WERI-Rb-1 (cell line): ENCODE results near the gene SUSD1.
A peak's percentile ranks its signal among the peaks of the same experiment; 100 is the strongest.
"Not testable (repeated sequence)": the region's sequence is repeated elsewhere in the genome, so short reads cannot be mapped to it uniquely, and the experiment has no call there.

ENCODE experiments used
- DNase-seq: peaks from one replicate; pipeline ENCODE4 v3.0.0-alpha.2; 2020
- H3K27ac ChIP-seq: fragments of 250-450 bp; sonication (Bioruptor Pico); 2 replicates; pipeline ENCODE4 v1.5.1; 2020; ENCODE audit warnings: mild to moderate bottlenecking, moderate library complexity
- H3K27me3 ChIP-seq: fragments of 250-450 bp; sonication (Bioruptor Pico); 2 replicates; pipeline ENCODE4 v1.5.1; 2021; ENCODE audit warnings: mild to moderate bottlenecking, low read depth, moderate library complexity; ENCODE audit not compliant: insufficient read depth, severe bottlenecking
- H3K36me3 ChIP-seq: fragments of 250-450 bp; sonication (Bioruptor Pico); 2 replicates; pipeline ENCODE4 v1.5.1; 2020; ENCODE audit warnings: mild to moderate bottlenecking, moderate library complexity
- H3K4me3 ChIP-seq: 2 replicates; pipeline ENCODE4 v1.5.1; 2011; ENCODE audit warnings: low read depth, mild to moderate bottlenecking, control low read depth, low read length
- H3K9me3 ChIP-seq: fragments of 250-450 bp; sonication (Bioruptor Pico); 2 replicates; pipeline ENCODE4 v1.5.1; 2021; ENCODE audit warnings: mild to moderate bottlenecking, moderate library complexity; ENCODE audit not compliant: severe bottlenecking
- CTCF ChIP-seq: IDR thresholded peaks from 2 replicates; pipeline ENCODE4 v1.5.1; 2011; ENCODE audit warnings: low read depth, mild to moderate bottlenecking, control low read depth, inconsistent platforms, low read length

The SUSD1 gene

GRCh38 chr9:112135706-112136105 lies 39.4 kb downstream of the SUSD1 start:
- H3K27ac ChIP-seq = no peak overlapping the region
- TF ChIP-seq CTCF = no peak
- H3K27me3 ChIP-seq = no peaks in the 10 kb centered on the region
- peaks cover 30% of the 10 kb centered on the region for H3K36me3 ChIP-seq
- no peak overlapping the region for H3K4me3 ChIP-seq
- H3K9me3 ChIP-seq = no peaks in the 10 kb centered on the region
- peak; percentile 39 for DNase-seq

GRCh38 chr9:112133806-112134205 lies 41.3 kb downstream of the SUSD1 start:
- H3K27ac ChIP-seq, DNase-seq, H3K27me3 ChIP-seq, H3K9me3 ChIP-seq, H3K4me3 ChIP-seq: not testable (repeated sequence)
- H3K36me3 ChIP-seq = peaks cover 25% of the 10 kb centered on the region

- Histone ChIP-seq H3K9me3 (no peaks in the 10 kb centered on the region), H3K27ac (no peak overlapping the region), H3K4me3 (no peak overlapping the region), H3K27me3 (no peaks in the 10 kb centered on the region), H3K36me3 (peaks cover 25% of the 10 kb centered on the region)
- TF ChIP-seq CTCF = no peak
- DNase-seq = no peak
These were observed 42.7 kb downstream of the SUSD1 start for GRCh38 chr9:112132356-112132755.

- H3K27me3 ChIP-seq = no peaks in the 10 kb centered on the region
- peaks cover 16% of the 10 kb centered on the region for H3K36me3 ChIP-seq
- no peak for TF ChIP-seq CTCF
These were observed 44.1 kb downstream of the SUSD1 start for GRCh38 chr9:112130997-112131396.

GRCh38 chr9:112130347-112130746 lies 44.8 kb downstream of the SUSD1 start:
- no peaks in the 10 kb centered on the region for H3K9me3 ChIP-seq
- TF ChIP-seq CTCF = no peak
- no peaks in the 10 kb centered on the region for H3K27me3 ChIP-seq
- no peak overlapping the region for H3K27ac ChIP-seq
- no peak for DNase-seq
- H3K4me3 ChIP-seq = no peak overlapping the region
- peaks cover 16% of the 10 kb centered on the region for H3K36me3 ChIP-seq

More at GRCh38 chr9:112130997-112131396, 44.1 kb downstream of the SUSD1 start:
- DNase-seq = no peak
- Histone ChIP-seq H3K27ac (no peak overlapping the region), H3K4me3 (no peak overlapping the region), H3K9me3 (no peaks in the 10 kb centered on the region)

GRCh38 chr9:112129246-112129645 lies 45.9 kb downstream of the SUSD1 start:
- Histone ChIP-seq H3K4me3 (no peak overlapping the region), H3K9me3 (no peaks in the 10 kb centered on the region), H3K36me3 (peaks cover 12% of the 10 kb centered on the region), H3K27me3 (no peaks in the 10 kb centered on the region), H3K27ac (no peak overlapping the region)
- no peak for TF ChIP-seq CTCF
- no peak for DNase-seq

GRCh38 chr9:112128399-112128798 lies 46.7 kb downstream of the SUSD1 start:
- peaks cover 13% of the 10 kb centered on the region for H3K36me3 ChIP-seq
- not testable (repeated sequence) for H3K27ac ChIP-seq, DNase-seq, H3K4me3 ChIP-seq, H3K27me3 ChIP-seq, H3K9me3 ChIP-seq
